HepG2 (cell line): ENCODE results near the gene RRBP1. TPM values are rescaled to one million over a fixed set of nuclear protein-coding genes. Genes with fewer than 3 reads are reported as not detected.

ENCODE experiments used
- ATAC-seq: fragments of 200-7000 bp; cut with Tn5 transposase; 3 replicates; pipeline ENCODE4 v1.9.1; 2020; ENCODE audit warnings: mild to moderate bottlenecking, moderate library complexity
- BruUV-seq: library from RNA; stranded (reverse); fragments of 400-500 nt; replicated peaks from 2 replicates; lab custom pipeline; 2021; lab: Mats Ljungman, UMichigan
- CTCF ChIA-PET: fragments of 300-600 bp; formaldehyde crosslinking; extraction: SDS; loops from one replicate; lab custom pipeline; 2021; ENCODE audit warnings: low total read pairs, inconsistent platforms, low intra/inter-chr PET ratio; lab: Yijun Ruan, JAX
- POLR2A ChIA-PET: fragments of 350-600 bp; sonication (Branson Sonifier 250); formaldehyde crosslinking; loops from one replicate; lab custom pipeline; 2020; ENCODE audit warnings: antibody characterized with exemption, inconsistent platforms; lab: Yijun Ruan, JAX
- DNase-seq: peaks from one replicate; pipeline ENCODE4 v3.0.0-alpha.2; 2015; ENCODE audit warnings: low spot score
- FAIRE-seq: peaks from 3 replicates; lab custom pipeline; 2011; peaks lifted over from hg19 to GRCh38; lab: Jason Lieb, UNC
- H2AFZ ChIP-seq: one replicate; pipeline ENCODE4 v1.6.1; 2011; ENCODE audit warnings: low read length, inconsistent platforms
- H3K27ac ChIP-seq: fragments of 300-600 bp; 3 replicates; pipeline ENCODE4 v1.8.0; 2011; ENCODE audit warnings: mixed run types, mild to moderate bottlenecking, mixed read lengths, low read length, inconsistent platforms; ENCODE audit not compliant: insufficient read depth; ENCODE audit errors: extremely low read length
- H3K27me3 ChIP-seq, 2 experiments: fragments of 200-600 bp in 1 of 2; 2 replicates in 1 of 2; 3 replicates in 1 of 2; pipeline versions ENCODE4 v1.6.0 to v1.8.0; 2011; ENCODE audit warnings: low read length in 2 of 2, mild to moderate bottlenecking in 2 of 2, moderate library complexity in 2 of 2, inconsistent platforms in 1 of 2; ENCODE audit not compliant: insufficient read depth in 2 of 2, control insufficient read depth in 1 of 2
- H3K36me3 ChIP-seq, 2 experiments: fragments of 200-600 bp in 1 of 2; replicated peaks in 1 of 2; 2 replicates in 1 of 2; 3 replicates in 1 of 2; pipeline versions ENCODE4 v1.5.1 to v1.8.0; 2011; ENCODE audit warnings: low read length in 2 of 2, inconsistent platforms in 1 of 2; ENCODE audit not compliant: insufficient read depth in 2 of 2, control insufficient read depth in 1 of 2
- H3K4me1 ChIP-seq: 2 replicates; pipeline ENCODE4 v1.5.1; 2012; ENCODE audit warnings: low read length, inconsistent platforms; ENCODE audit not compliant: insufficient read depth
- H3K4me2 ChIP-seq: 2 replicates; pipeline ENCODE4 v1.6.0; 2011; ENCODE audit warnings: low read depth, low read length, inconsistent platforms
- H3K4me3 ChIP-seq, 3 experiments: fragments of 200-600 bp in 1 of 3; sonication (generic), shearing (Covaris generic) in 1 of 3; replicated peaks in 1 of 3; 2 replicates each; pipeline ENCODE4 v1.5.1; 2011 to 2016; ENCODE audit warnings: low read length in 3 of 3, inconsistent platforms in 2 of 3, low read depth in 2 of 3, mild to moderate bottlenecking in 2 of 3, control low read depth in 1 of 3, mixed read lengths in 1 of 3; ENCODE audit not compliant: insufficient read depth in 1 of 3
- H3K79me2 ChIP-seq: one replicate; pipeline ENCODE4 v1.6.1; 2011; ENCODE audit warnings: low read length, inconsistent platforms; ENCODE audit not compliant: insufficient read depth
- H3K9ac ChIP-seq: 2 replicates; pipeline ENCODE4 v1.6.0; 2011; ENCODE audit warnings: mild to moderate bottlenecking, low read depth, low read length, inconsistent platforms; ENCODE audit not compliant: insufficient read depth
- H3K9me3 ChIP-seq: 2 replicates; pipeline ENCODE4 v1.5.1; 2012; ENCODE audit warnings: mild to moderate bottlenecking, low read length
- H4K20me1 ChIP-seq: 2 replicates; pipeline ENCODE4 v1.6.0; 2011; ENCODE audit warnings: inconsistent platforms, mild to moderate bottlenecking, low read length, moderate library complexity; ENCODE audit not compliant: insufficient read depth
- AGO2 ChIP-seq: fragments of 200-400 bp; formaldehyde crosslinking; optimal IDR thresholded peaks from 2 replicates; pipeline ENCODE3; 2017; ENCODE audit warnings: mild to moderate bottlenecking, low read depth, low read length, moderate library complexity
- ARHGAP35 ChIP-seq: sonication (generic); formaldehyde crosslinking; IDR thresholded peaks from 2 replicates; pipeline ENCODE4 v1.9.0; 2022; ENCODE audit warnings: mild to moderate bottlenecking, inconsistent platforms, moderate library complexity, missing genetic modification reagents, borderline replicate concordance
- ATM ChIP-seq: fragments of 450-650 bp; IDR thresholded peaks from 2 replicates; pipeline ENCODE4 v1.7.1; 2017; ENCODE audit warnings: mild to moderate bottlenecking, borderline replicate concordance
- BRCA1 ChIP-seq: sonication (generic); formaldehyde crosslinking; IDR thresholded peaks from 2 replicates; pipeline ENCODE4 v1.4.0; 2020; ENCODE audit warnings: missing genetic modification reagents
- FOXM1 ChIP-seq: sonication (generic); formaldehyde crosslinking; IDR thresholded peaks from 2 replicates; pipeline ENCODE4 v1.5.0; 2020; ENCODE audit warnings: missing genetic modification reagents
- FOXO1 ChIP-seq: sonication (generic); formaldehyde crosslinking; IDR thresholded peaks from 2 replicates; pipeline ENCODE4 v1.4.0; 2020; ENCODE audit warnings: missing genetic modification reagents
- GLI4 ChIP-seq: sonication (generic); formaldehyde crosslinking; IDR thresholded peaks from 2 replicates; pipeline ENCODE4 v1.5.1; 2020; ENCODE audit warnings: missing genetic modification reagents, mild to moderate bottlenecking, moderate library complexity, borderline replicate concordance
- HOXA9 ChIP-seq: sonication (generic); formaldehyde crosslinking; IDR thresholded peaks from 2 replicates; pipeline ENCODE4 v1.8.1; 2022; ENCODE audit warnings: missing genetic modification reagents, mild to moderate bottlenecking, moderate library complexity, borderline replicate concordance
- LCORL ChIP-seq, 2 experiments: fragments of 450-650 bp in 1 of 2; sonication (generic) in 1 of 2; formaldehyde crosslinking in 1 of 2; IDR thresholded peaks; 2 replicates each; pipeline versions ENCODE4 v1.5.0 to v1.6.1; 2017 to 2020; ENCODE audit warnings: antibody characterized with exemption in 1 of 2, missing genetic modification reagents in 1 of 2
- RBM22 ChIP-seq: fragments of 200-400 bp; formaldehyde crosslinking; optimal IDR thresholded peaks from 2 replicates; pipeline ENCODE3; 2017; ENCODE audit warnings: mild to moderate bottlenecking, low read length, moderate library complexity
- SMYD3 ChIP-seq: sonication (generic); formaldehyde crosslinking; IDR thresholded peaks from 2 replicates; pipeline ENCODE4 v1.8.1; 2023; ENCODE audit warnings: mild to moderate bottlenecking, missing genetic modification reagents
- SP5 ChIP-seq: IDR thresholded peaks from 2 replicates; pipeline ENCODE4 v1.6.1; 2016; ENCODE audit warnings: low read depth, borderline replicate concordance
- ZFP62 ChIP-seq: sonication (generic); formaldehyde crosslinking; IDR thresholded peaks from 2 replicates; pipeline ENCODE4 v1.4.0; 2020; ENCODE audit warnings: missing genetic modification reagents
- ZNF160 ChIP-seq: sonication (generic); formaldehyde crosslinking; IDR thresholded peaks from 2 replicates; pipeline ENCODE4 v1.8.0; 2022; ENCODE audit warnings: mild to moderate bottlenecking, inconsistent platforms, missing genetic modification reagents
- ZNF20 ChIP-seq: sonication (generic); formaldehyde crosslinking; IDR thresholded peaks from 2 replicates; pipeline ENCODE4 v1.4.0; 2020; ENCODE audit warnings: mild to moderate bottlenecking, moderate library complexity, missing genetic modification reagents
- ZNF24 ChIP-seq: fragments of 450-650 bp; IDR thresholded peaks from 2 replicates; pipeline ENCODE4 v1.6.1; 2017; ENCODE audit warnings: antibody characterized with exemption, mild to moderate bottlenecking
- ZNF275 ChIP-seq: sonication (generic); formaldehyde crosslinking; IDR thresholded peaks from 2 replicates; pipeline ENCODE4 v1.8.0; 2022; ENCODE audit warnings: missing genetic modification reagents, mild to moderate bottlenecking, inconsistent platforms, borderline replicate concordance
- ZNF552 ChIP-seq: sonication (generic); formaldehyde crosslinking; IDR thresholded peaks from 2 replicates; pipeline ENCODE4 v1.9.0; 2022; ENCODE audit warnings: missing genetic modification reagents, mild to moderate bottlenecking, borderline replicate concordance
- ZNF605 ChIP-seq: sonication (generic); formaldehyde crosslinking; IDR thresholded peaks from 2 replicates; pipeline ENCODE4 v1.8.0; 2022; ENCODE audit warnings: mild to moderate bottlenecking, missing genetic modification reagents
- ZNF629 ChIP-seq: sonication (generic); formaldehyde crosslinking; conservative IDR thresholded peaks from 2 replicates; pipeline ENCODE4 v1.5.0; 2020; ENCODE audit warnings: missing genetic modification reagents
- ZNF644 ChIP-seq: IDR thresholded peaks from 2 replicates; pipeline ENCODE4 v1.6.1; 2016; ENCODE audit warnings: low read depth
- WGBS: methylation state at CpG from one replicate; pipeline ENCODE4 v1.1.6; 2017; ENCODE audit warnings: low lambda C conversion rate; 5-methylcytosine and 5-hydroxymethylcytosine counted together
- in situ Hi-C: cut with HindIII; loops from 2 replicates; pipeline ENCODE4 v1.10.0; 2017; ENCODE audit warnings: low pct_unique_long_range_greater_than_20kb; ENCODE audit not compliant: extremely low pct_ligation_motif_present
- intact Hi-C: fragments of 100-400 bp; cut with micrococcal nuclease; formaldehyde crosslinking; loops from one replicate; pipeline ENCODE4 v1.10.0; 2022; ENCODE audit not compliant: unreplicated experiment
- polyA plus RNA-seq, 8 experiments: library from polyadenylated mRNA; depleted of rRNA in 3 of 8; stranded (reverse) in 7 of 8; unstranded in 1 of 8; fragments of >200 nt; fragmentation: Illumina TruSeq in 4 of 8; extraction: Trizol in 4 of 8; gene quantifications; 2 replicates each; pipeline versions ENCODE4 v1.2.1 to v1.2.3, GENCODE V29; 2011 to 2016; ENCODE audit warnings: low read depth in 4 of 8, missing spikeins in 1 of 8, mixed read lengths in 1 of 8; ENCODE audit not compliant: insufficient read depth in 1 of 8
- total RNA-seq, 5 experiments: library from RNA; depleted of rRNA; stranded (reverse); fragments of >200 nt; fragmentation: Illumina TruSeq; extraction: Trizol; gene quantifications; 2 replicates each; pipeline ENCODE4 v1.2.3, GENCODE V29; 2016; ENCODE audit warnings: low read depth in 1 of 5
- TF ChIP-seq, protein P1 (sequence below): sonication (generic); formaldehyde crosslinking; IDR thresholded peaks from 2 replicates; pipeline ENCODE4 v1.9.0; 2021; ENCODE audit warnings: missing genetic modification reagents, borderline replicate concordance

RRBP1 gene
- total and polyA plus RNA-seq, 2 of the 13 experiments (the other 11 are each of a cell fraction or from before 2014, with no cell fraction given), result 150 to 222 TPM

DNA sequence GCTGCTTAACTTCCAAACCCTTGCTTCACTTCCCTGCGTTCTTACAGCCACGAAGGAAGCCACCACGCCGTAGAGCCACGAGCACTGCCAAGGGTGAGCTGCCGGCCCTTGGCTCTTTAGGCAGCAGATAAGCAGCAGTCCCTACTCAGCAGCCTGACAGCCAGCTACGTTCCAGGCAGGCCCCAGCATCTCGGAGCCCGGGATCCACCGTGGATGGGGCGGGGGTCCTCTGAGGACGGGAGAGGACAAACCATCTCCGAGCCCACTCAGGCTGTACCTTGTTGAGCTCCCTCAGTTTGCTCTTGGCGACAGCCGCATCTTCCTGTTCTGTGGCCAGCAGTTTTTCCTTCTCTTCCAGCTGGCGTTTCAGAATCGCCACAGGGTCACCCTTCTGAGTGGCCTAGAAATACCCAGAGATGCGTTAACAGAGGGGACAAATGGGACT lies 40.5 kb downstream of the RRBP1 start (continued):
- TF ChIP-seq BRCA1 (CRISPR knock-in tag) (no peak), ZNF160 (CRISPR knock-in tag) (0 out of 2 replicates have a peak, but pooled peaks have one; percentile 28), ZNF644 (CRISPR knock-in tag) (no peak), ARHGAP35 (CRISPR knock-in tag) (no peak)
- TF ChIP-seq, protein P1, sequence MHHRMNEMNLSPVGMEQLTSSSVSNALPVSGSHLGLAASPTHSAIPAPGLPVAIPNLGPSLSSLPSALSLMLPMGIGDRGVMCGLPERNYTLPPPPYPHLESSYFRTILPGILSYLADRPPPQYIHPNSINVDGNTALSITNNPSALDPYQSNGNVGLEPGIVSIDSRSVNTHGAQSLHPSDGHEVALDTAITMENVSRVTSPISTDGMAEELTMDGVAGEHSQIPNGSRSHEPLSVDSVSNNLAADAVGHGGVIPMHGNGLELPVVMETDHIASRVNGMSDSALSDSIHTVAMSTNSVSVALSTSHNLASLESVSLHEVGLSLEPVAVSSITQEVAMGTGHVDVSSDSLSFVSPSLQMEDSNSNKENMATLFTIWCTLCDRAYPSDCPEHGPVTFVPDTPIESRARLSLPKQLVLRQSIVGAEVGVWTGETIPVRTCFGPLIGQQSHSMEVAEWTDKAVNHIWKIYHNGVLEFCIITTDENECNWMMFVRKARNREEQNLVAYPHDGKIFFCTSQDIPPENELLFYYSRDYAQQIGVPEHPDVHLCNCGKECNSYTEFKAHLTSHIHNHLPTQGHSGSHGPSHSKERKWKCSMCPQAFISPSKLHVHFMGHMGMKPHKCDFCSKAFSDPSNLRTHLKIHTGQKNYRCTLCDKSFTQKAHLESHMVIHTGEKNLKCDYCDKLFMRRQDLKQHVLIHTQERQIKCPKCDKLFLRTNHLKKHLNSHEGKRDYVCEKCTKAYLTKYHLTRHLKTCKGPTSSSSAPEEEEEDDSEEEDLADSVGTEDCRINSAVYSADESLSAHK (CRISPR knock-in tag), result no peak

GRCh38 chr20:17640875-17641378 lies 41.1 kb downstream of the RRBP1 start:
- no peaks in the 10 kb centered on the region for H3K9me3 ChIP-seq
- no TSS peak for BruUV-seq
- peaks cover 51% of the 10 kb centered on the region for H3K79me2 ChIP-seq
- H3K27me3 ChIP-seq, result no peaks in the 10 kb centered on the region
- DNase-seq, result no peak
- in situ Hi-C loops (no loop called here), intact Hi-C loops (no loop called here)
- peaks cover 72 to 95% of the 10 kb centered on the region in 2 experiments for H3K36me3 ChIP-seq
- H4K20me1 ChIP-seq, result peaks cover 80% of the 10 kb centered on the region
- POLR2A ChIA-PET, result no interaction called here
- 95% methylated on average over 13 of the region's 14 CpGs for WGBS
- ATAC-seq, result no peak
- no peak overlapping the region for H3K9ac ChIP-seq
- no peak overlapping the region for H3K4me2 ChIP-seq
- no peak overlapping the region for H3K4me3 ChIP-seq
- CTCF ChIA-PET, result no interaction called here
- no peak overlapping the region for H3K27ac ChIP-seq
- FAIRE-seq, result no peak
- no peak overlapping the region for H2AFZ ChIP-seq
- peaks cover 4% of the 10 kb centered on the region for H3K4me1 ChIP-seq
- TF ChIP-seq AGO2 (peak; percentile 87), RBM22 (peak; percentile 2), SP5 (CRISPR knock-in tag) (no peak), GLI4 (CRISPR knock-in tag) (no peak), SMYD3 (CRISPR knock-in tag) (no peak), FOXM1 (CRISPR knock-in tag) (no peak), ZNF629 (CRISPR knock-in tag) (no peak), ZFP62 (CRISPR knock-in tag) (no peak), ZNF552 (CRISPR knock-in tag) (no peak), ATM (no peak), LCORL (IDR thresholded peaks at IDR 0.05) (no peak), LCORL (CRISPR knock-in tag; IDR thresholded peaks at IDR 0.05) (no peak), HOXA9 (no peak), ZNF24 (no peak), ZNF20 (no peak), ZNF605 (CRISPR knock-in tag) (0 out of 2 replicates have a peak, but pooled peaks have one; percentile 25), FOXO1 (CRISPR knock-in tag) (no peak), ZNF275 (CRISPR knock-in tag) (no peak)
